ENCODE measurements around the gene TBX18.

- TF ChIP-seq YY1 (IDR thresholded peaks at IDR 0.05; ENCODE audit: insufficient read depth, insufficient read length) (no peak), ZNF274 (IDR thresholded peaks at IDR 0.05; ENCODE audit: low read depth, low read length) (no peak), SUZ12 (IDR thresholded peaks at IDR 0.05; ENCODE audit: extremely low read depth, insufficient read depth, insufficient read length) (no peak)
Observed at GRCh38 chr6:84770521-84770920, 6.1 kb upstream of the TBX18 start.
